NCI-H2227 (cell line): ENCODE measurements around the gene RMDN3.

Experiments used
- DNase-seq: peaks from one replicate; lab custom pipeline; 2025; ENCODE audit not compliant: unreplicated experiment; lab: John Stamatoyannopoulos, UW

The RMDN3 gene

DNA sequence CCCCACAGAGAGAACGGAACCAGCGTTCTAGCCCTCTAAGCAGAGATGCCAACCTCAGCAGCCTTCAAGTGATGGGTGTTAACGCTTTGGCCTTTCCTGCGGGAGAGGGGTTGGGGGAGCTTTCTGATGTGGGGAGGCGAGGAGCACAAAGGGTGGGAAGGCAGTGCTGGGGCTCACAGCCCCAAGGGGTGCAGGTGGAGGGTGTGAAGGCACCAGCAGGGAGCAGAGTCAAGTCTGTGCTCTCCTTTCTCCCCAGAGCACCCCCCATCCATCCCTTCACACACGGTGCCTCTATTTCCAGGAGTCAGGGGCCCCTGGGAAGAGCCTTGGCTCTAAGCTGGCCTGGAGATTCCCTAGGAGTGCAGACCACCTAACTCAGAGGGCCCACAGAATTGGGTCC, 18.8 kb upstream of the RMDN3 start:
- no peak for DNase-seq

DNA sequence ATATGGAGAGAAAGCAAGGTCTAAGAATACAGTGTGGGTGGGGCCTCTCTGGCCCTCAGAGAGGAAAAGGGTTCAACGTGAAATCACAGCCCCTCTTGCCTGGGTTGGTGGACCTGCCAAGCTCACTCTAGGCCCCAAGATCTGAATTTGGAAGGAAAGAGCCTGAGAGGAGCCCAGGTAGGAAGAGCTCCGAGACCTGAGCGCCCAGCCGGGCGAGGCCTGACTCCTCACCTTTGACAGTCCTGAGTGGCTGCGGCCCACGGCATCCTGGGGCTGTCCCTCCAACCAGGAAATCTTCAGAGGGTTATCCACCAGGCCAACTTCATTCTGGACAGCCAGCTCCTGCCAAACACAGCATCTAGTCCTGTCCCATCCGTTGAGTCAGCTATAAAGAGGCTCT, 18.4 kb upstream of the RMDN3 start:
- no peak for DNase-seq

DNA sequence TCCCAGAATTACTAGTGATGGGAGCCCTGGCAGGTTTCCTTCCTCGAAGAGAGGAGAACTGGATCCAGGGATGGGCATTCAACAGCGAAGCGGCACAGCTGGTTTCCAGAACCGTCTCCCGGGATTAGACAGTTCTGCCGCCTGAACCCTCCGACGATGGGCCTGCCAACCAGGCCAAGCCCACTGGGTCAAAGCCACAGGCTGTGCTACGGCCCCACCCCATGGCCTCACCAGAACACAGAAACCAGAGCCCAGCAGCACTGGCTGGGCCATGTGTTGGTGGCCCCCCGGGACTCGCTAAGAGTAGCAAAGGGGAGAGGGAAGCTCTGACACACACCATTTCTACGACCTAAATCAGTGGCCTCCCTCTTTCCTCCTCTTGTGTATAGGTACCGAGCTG, 17.0 kb upstream of the RMDN3 start:
- no peak for DNase-seq

DNA sequence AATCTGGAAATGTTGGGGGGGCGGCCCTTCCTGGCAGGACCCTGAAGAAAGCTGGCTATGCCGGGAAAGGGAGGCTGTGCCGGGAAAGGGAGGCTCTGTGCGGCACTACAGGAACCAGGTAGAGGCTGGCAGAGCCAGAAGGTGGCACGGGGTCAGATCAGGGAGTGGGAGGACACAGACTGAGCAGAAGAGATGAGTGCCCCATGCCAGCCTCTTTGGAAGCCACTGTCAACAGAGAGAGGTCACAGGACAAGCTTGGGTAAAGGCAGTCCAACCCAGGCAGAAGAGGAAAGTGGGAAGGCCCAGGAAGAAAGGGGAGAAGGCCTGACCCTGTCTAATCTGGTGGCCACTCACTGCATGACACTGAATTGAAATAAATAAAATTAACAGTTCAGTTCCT, 16.2 kb upstream of the RMDN3 start:
- DNase-seq = no peak

DNA sequence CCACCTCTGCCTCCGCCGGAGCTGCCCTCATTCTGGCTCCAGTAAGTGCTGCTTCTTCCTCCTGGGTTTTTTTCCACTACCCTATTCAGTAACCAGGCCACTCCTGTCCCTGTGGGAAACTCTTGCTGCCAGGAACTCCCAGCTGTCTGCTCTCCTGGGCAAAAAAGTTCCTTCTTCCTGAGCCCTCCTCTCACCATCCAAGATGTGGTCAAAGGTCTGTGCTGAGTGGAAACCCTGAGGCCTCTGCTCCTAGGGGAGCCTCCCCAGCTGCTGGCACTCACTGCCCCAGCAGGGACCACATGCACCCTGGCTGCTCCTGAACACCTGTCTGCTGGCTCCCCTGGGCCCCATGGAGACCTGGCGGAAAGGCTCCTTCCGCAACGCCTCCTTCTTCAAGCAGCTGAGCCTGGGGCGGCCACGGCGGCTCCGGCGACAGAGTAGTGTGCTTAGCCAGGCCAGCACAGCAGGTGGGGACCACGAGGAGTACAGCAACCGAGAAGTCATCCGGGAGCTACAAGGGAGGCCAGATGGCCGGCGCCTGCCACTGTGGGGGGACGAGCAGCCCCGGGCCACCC, 15.2 kb upstream of the RMDN3 start:
- DNase-seq = peak; percentile 38

DNA sequence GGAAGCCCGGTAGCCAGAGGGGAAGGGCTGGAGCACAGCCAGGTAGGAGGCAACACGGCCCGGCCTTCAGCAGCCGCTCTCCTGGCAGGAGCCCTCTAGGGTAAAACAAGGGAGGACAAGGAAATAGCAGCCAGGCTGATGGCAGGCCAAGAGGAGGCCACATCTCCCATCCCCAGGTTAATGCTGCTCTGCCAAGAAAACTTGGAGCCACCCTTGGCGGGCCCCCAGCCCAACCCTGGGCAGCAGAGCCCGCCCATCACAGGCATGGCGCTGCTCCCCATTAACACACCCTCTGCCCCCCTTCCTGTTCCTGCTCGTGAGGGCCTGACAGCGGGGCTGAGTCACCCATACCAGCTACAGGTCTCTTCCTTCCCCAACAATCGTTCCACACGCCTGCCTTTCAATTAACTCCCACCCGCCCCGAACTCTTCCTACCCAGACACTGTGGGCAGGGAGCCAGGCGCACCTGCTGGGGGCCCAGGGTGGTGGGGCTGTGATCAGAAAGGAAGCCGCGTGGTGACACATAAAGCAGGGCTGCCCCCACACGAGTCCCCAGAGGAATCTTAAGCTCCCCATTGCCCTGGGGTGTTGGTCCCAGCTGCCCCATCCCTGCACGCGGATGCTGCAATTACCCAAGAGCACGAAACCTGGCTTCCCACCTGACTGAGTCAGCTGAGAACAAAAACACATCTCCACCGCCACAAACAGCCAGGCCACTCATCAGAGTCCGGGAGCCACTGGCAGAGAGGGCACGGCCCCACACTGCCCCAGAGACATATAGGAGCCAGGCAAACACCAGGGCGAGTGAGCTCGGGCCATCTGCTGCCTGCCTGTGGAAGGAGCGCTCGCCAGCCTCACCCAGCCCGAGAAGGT, 14.5 kb upstream of the RMDN3 start, which contains the start of gene C15orf62:
C15orf62 (plus strand) TSS at position 707 of the 873 bp plus-strand sequence. CDS start 516 bp downstream, outside the sequence.
- DNase-seq = peak; percentile 64

DNA sequence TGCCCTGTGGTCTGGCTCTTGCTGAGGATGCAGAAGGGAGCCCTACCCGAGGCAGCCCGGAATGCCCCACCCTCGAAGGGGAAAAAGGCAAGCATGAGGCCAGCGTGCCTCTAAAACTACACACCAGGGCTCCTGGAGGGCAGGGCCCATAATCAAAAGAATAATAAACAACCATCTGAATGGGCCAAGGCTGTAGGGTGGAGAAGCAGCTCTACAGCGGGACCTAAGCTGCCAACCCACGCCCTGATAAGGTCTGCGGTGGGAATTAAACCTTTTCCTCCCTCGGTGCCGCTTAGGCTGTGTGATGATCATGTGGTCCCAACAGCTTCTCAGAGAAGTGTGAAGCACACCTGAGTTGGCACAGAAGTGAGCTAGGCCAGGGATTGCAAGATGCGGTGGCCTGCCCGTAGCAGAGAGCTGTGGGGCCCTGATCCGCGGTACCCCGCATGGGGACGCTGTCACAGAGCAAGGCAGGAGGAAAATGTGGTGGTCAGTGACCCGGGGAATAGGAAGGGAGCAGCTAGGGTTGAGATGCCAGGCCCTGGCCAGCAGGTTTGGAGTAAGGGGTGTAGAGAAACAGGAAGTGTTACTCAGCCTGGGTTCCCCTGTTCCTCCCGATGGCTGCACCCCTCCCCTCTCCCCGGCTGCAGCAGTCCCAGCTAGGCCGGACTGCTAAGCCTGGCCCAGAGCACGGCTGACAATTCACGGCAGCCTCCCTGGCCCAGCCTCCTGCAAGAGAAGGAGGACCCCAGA, 13.6 kb upstream of the RMDN3 start:
- no peak for DNase-seq

DNA sequence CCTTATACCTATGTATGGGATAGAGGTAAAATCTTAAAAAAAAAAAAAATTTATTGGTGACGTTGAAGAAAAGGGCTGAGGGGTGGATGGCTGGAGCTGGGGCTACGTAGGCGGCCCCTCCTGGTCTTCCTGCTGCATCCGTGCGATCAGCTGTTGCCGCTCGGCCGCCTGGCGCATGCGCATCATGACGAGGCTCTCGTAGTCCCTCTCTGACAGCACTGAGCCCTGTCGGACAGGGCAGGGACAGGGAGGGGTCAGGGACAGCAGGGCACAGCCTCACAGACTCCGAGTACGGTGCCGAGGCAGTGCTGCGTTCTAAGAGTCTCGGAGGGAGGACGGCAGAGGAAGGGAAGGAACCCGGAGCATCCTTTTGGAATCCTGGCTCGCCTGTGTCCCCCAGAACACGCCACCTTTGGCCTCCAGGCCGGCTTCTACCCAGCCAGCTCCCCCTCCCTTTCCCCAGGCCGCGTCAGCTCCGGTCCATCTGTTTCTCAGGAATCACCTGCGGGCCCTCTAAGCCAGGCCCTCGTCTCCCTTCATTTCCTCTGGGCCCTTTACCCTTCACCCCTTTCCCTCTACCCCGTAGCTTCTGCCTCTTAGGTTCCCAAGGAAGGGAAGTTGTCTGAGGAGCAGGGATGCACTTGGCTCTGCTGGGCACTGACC, 12.9 kb upstream of the RMDN3 start:
- DNase-seq = no peak

DNA sequence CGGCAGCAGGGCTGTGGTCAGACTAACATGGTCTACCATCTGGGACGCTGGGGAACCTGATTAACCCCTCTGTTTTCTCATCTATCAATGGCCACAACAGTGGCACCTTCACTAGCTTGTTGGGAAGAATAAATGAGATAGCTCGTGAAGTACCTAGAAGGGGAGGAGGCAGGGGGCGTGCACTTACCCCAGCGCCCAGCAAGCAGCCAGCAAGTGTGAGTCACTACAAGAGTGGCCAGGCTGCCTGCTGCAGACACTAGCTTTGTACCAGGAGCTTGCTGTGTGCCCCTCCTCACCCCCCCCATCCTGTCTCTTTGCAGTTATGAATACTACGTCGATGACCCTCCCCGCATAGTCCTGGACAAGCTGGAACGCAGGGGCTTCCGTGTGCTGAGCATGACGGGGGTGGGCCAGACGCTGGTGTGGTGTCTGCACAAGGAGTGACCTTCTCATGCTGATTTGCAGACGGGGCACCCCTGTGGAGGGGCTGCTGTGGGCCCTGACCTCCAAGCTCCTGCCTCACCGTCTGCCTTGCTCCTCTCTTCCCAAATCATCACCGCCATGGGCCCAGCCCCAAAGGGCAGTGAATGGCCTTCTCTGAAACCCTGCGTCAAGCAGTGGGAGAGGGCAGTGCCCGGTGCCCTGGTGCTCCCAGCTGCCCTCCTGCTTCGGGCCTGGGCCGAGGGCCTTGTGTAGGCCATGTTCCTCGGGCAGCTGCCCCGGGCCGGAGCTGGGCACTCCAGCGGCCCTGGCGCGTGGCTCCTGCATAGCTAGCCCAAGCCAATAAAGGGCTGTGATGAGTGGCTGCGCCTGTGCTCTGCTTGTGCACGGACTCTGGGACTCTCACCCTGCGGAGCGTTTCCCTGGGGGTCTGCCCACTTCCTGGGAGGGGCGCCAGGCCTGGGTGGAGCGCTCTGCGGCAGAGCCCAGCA, 12.1 kb upstream of the RMDN3 start:
- peak; percentile 18 for DNase-seq

DNA sequence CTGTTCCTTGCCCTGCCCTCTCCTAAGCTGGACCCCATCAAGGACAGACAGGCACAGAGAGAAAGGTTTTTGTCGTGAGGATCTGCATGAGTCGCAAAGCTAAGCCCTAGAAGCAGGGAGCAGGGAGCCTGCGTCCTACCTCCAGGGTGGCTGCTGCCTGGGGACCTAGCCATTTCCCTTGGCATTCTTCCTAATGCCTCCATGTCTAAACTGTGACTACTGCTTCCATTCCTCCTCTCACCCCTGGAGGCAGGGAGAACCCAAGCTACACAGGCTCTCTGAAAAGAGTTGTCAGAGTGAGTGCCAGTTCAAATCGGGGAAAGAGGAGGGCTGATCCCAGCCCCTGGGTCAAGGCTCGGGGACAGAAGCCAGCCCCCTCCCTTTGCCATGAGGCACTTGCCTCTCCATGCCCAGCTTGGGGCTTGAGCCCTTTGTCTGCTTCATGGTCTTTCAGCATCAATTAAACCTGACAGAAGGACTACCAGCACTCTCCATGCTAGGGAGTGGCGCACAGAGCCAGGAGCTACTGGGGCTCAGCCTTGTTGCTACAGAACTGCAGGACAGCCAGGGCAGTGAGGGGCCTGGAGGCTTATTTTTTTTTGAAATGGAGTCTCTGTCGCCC, 11.3 kb upstream of the RMDN3 start:
- DNase-seq = no peak

DNA sequence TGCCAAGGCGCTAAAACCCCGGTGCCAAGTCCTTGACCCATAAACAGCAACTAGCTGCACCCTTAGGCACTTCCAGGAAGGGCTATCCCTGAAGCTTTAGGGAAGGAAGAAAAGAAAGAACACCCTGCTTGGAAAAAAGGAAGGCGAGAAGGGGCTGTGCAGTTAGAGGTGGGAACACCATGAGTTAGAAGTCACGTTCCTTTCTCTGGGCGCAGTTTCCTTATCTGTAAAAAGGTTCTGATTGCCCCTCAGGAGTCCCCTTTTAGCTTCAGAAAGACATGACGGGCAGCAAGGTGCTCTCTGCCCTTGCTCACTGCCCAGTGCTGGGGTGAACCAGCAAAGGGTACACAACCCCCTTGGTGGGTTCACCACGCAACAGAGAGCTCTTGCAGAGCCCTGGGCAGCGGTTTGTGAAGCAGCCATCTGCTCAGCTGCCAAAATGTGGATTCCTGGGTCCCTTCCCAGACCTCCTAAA, 9.6 kb upstream of the RMDN3 start:
- no peak for DNase-seq

DNA sequence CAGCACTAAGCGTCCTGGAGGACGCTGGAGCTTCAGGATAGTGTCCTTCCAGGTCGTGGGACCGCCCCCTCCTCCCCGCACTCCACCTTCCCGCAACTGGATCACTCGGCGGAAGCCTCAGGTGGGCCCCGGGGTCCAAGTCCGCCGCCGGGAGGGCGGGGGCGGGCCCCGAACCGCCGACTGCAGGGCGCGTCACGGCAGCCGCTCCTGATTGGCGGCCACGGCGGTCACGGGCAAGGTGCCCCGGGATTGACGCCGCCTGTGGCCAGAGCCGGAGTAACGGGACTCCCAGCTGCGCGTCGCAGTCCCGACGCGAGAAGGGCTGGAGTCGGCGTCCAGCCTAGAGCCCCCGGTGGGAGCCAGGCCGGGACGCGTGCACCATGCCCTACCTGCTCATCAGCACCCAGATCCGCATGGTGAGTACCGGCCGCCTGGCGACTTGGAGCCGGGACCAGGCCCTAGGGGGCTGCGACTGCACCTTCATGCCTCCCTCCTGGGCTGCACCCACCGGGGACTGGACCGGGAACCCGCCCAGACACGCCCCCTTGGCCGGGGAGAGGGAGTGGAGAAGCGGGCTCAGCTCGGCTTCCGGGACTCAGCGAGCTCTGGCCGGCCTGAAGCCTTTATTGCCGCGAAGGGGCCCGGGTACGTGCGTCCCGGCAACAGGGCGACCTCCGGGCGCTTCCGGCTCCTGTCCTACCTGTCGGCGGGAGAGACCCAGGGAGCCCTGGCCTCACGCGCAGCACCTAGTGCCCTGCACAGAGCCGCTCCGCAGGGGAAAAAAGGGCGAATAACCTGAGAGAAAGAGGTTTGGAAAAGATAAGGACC, 9.0 kb upstream of the RMDN3 start, which contains the start of gene GCHFR:
GCHFR (plus strand) TSS at position 268 of the 828 bp plus-strand sequence; CDS start at position 381, 113 bp downstream.
- DNase-seq = no peak

DNA sequence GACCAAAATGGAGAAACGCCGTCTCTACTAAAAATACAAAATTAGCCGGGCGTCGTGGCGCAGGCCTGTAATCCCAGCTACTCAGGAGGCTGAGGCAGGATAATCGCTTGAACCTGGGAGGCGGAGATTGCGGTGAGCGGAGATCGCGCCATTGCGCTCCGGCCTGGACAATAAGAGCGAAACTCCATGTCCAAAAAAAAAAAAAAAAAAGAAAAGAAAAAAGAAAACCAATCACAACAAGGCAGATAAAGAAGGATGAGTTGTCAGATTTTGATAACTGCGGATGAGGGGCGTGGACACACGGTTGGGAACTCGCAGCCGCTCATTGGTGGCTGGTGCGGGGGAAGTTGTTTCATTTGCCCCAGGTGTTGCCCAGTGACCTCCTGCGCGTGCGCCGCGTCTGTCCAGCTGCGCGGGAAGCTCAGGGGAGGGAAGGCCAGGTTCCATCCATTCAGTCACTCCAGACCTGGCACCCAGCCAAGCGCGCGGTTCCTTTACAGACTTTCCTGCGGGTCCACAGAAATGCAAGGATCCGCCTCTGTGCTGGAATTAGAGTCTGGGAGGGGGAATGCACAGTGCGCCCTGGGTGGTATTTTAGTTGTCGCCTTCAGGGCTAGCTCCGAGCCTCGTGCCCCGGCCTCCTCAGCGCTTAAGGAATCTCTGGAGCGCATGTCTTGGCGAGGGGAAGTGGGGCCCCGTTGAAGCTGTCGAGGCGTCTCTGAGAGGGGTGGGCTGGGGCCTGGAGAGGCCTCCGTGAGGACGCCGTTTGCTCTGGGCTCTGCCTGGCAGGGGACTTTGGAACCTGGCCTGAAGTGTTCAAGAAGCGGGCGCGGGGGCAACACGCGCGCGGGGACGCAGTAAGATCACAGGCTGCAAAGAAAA, 8.1 kb upstream of the RMDN3 start:
- DNase-seq = no peak

DNA sequence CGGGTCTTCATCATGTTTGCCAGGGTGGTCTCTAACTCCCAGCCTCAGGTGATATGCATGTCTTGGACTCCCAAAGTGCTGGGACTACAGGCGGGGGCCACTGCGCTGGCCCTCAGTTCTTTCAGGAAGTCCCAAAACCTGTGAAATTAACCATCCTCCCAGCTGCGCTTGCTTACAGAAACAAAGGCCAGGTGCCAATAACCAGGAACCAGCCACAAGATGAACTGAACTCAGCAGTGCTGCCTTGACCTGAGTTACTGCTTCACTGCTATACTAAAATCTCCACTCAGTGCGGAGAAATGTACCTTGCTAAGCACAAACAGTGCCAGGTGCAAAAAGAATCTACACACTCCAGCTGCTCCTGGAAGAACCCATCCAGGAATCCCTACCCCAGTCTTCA, 4.9 kb upstream of the RMDN3 start:
- DNase-seq = no peak

DNA sequence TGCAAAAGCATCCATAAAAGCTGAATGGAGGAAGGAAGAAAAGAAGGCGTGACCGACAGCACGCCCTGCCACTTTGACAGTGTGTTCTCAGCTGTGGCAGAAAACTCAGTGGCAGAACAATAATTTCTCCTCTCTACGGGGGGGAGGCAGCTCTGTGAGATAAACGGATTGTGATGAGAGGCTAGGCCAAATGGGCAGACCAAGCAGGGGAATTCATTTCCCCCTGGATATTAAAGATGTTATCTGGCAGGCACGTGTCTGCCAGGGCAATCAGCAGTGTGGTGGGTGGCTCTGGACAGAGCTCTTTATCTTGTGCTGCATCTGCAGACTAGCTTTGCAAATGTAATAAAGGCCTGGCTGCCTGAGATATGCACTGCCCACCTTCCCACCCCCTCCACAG, 1.9 kb upstream of the RMDN3 start:
- DNase-seq = peak; percentile 85

DNA sequence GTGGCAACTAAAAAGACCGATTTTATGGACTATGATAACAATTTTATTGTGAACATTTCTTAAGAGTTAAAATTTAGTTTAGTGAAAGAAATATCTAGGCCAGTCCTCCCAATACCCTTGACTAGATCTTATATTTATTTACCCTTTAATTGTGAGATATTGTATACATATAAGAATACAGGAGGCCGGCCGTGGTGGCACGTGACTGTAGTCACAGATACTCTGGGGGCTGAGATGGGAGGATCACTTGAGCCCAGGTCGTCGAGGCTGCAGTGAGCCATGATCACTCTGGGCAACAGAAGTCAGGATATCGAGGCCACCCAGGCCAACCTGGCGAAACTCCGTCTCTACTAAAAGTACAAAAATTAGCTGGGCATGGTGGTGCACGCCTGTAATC, 756 bp upstream of the RMDN3 start:
- DNase-seq = peak; percentile 20

DNA sequence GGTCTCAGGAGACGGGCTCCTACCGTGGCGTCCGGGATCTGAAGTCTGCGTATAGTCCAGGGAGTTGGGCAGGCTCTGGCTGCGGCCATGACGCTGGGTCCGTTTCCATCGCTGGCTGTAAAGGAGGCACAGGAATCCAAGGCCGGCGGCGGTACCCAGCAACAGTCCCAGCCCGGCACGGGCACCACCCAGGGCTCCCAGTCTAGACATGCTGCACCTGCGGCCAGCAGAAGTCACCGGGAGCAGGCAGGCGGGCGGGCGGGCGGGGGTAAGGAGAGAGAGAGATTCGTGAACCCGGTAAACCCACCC, 526 bp downstream of the RMDN3 start:
- DNase-seq = peak; percentile 32

DNA sequence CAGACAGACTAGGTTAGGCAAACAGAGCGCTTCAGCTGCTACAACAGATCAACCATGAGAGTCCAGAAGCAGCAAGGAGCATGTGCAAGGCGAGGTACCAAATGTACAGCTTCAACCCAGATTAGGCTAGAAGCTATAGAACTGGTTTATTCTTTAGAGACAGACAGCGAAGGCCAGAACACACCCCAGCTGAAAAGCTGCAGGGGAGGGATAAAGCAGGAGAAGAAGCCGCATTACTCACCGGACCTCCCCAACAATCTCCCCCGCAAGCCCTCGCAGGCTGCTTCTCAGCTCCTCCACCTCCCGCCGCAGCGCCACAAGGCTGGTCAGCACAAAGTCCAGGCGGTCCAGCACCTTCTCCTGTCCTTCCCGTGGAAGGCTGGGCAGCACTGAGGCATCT, 3.3 kb downstream of the RMDN3 start:
- DNase-seq = no peak
